Vagina (tissue), 2 donors: Measurements from ENCODE around the gene MORC2. TPM values are rescaled to one million over a fixed set of nuclear protein-coding genes. Genes with fewer than 3 reads are reported as not detected.

Experiments used
- DNase-seq, 2 donors: peaks; one replicate each; pipeline ENCODE4 v3.0.0-alpha.2; 2017; ENCODE audit errors: extremely low spot score in 2 of 2
- H3K27ac ChIP-seq: fragments of 200-600 bp; sonication (generic); one replicate; pipeline ENCODE4 v1.5.1; 2019
- H3K27me3 ChIP-seq: fragments of 200-600 bp; sonication (generic); one replicate; pipeline ENCODE4 v1.5.1; 2019
- H3K36me3 ChIP-seq, 2 donors: fragments of 200-600 bp; sonication (generic); one replicate each; pipeline ENCODE4 v1.5.1; 2017 to 2019
- H3K4me1 ChIP-seq: fragments of 200-600 bp; sonication (generic); one replicate; pipeline ENCODE4 v1.5.1; 2019
- H3K4me3 ChIP-seq, 2 donors: fragments of 200-600 bp; sonication (generic); 1 replicate in 1 of 2; 2 replicates in 1 of 2; pipeline ENCODE4 v1.5.1; 2016 to 2019
- H3K9me3 ChIP-seq: fragments of 200-600 bp; sonication (generic); one replicate; pipeline ENCODE4 v1.5.1; 2019
- POLR2A ChIP-seq, 2 donors: fragments of 450-650 bp; IDR thresholded peaks; one replicate each; pipeline ENCODE4 v1.6.1; 2017; ENCODE audit warnings: antibody characterized with exemption in 2 of 2, mild to moderate bottlenecking in 2 of 2, moderate library complexity in 2 of 2
- POLR2AphosphoS5 ChIP-seq, 2 donors: sonication (generic); formaldehyde crosslinking; IDR thresholded peaks; one replicate each; pipeline ENCODE4 v1.9.0; 2017; ENCODE audit warnings: antibody characterized with exemption in 2 of 2, mild to moderate bottlenecking in 2 of 2, low read depth in 1 of 2; ENCODE audit not compliant: insufficient read depth in 1 of 2
- intact Hi-C: fragments of 100-400 bp; cut with DNase I; formaldehyde crosslinking; loops from one replicate; pipeline ENCODE4 v1.15.1; 2023
- total RNA-seq: library from RNA; depleted of rRNA; stranded (reverse); fragments of >200 nt; gene quantifications from one replicate; pipeline ENCODE4 v1.2.3, GENCODE V29; 2016
- TF ChIP-seq, protein P1 (sequence below), 3 experiments: fragments of 450-650 bp in 2 of 3; fragments of 200-600 bp in 1 of 3; sonication (generic) in 1 of 3; IDR thresholded peaks; one replicate each; pipeline ENCODE4 v1.5.1; 2017 to 2019; ENCODE audit warnings: antibody characterized with exemption in 3 of 3, mild to moderate bottlenecking in 2 of 3, moderate library complexity in 2 of 3

MORC2 gene
- total RNA-seq, 1 donor from 2014 or later, result 18.4 TPM

- TF ChIP-seq, protein P1, sequence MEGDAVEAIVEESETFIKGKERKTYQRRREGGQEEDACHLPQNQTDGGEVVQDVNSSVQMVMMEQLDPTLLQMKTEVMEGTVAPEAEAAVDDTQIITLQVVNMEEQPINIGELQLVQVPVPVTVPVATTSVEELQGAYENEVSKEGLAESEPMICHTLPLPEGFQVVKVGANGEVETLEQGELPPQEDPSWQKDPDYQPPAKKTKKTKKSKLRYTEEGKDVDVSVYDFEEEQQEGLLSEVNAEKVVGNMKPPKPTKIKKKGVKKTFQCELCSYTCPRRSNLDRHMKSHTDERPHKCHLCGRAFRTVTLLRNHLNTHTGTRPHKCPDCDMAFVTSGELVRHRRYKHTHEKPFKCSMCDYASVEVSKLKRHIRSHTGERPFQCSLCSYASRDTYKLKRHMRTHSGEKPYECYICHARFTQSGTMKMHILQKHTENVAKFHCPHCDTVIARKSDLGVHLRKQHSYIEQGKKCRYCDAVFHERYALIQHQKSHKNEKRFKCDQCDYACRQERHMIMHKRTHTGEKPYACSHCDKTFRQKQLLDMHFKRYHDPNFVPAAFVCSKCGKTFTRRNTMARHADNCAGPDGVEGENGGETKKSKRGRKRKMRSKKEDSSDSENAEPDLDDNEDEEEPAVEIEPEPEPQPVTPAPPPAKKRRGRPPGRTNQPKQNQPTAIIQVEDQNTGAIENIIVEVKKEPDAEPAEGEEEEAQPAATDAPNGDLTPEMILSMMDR (IDR thresholded peaks at IDR 0.05), result peak in 1 of 3 experiments; percentile 67
- no peak for TF ChIP-seq POLR2A (IDR thresholded peaks at IDR 0.05)
- TF ChIP-seq POLR2AphosphoS5 (IDR thresholded peaks at IDR 0.05; ENCODE audit: insufficient read depth in 1 of 2, low read depth in 1 of 2), result peak in 1 of 2 donors; percentile 74
- Histone ChIP-seq H3K4me3 (no peak overlapping the region), H3K36me3 (peaks cover 0 to 50% of the 10 kb centered on the region in 2 donors), H3K4me1 (peaks cover 32% of the 10 kb centered on the region), H3K27ac (peak overlapping the region; percentile 64), H3K9me3 (no peaks in the 10 kb centered on the region), H3K27me3 (no peaks in the 10 kb centered on the region)
- no peak for DNase-seq
- intact Hi-C loops, result loop anchor here (2.0 kb wide), 1 partner anchor 137 kb away; no protein-coding TSS in a partner anchor
Measured at GRCh38 chr22:30947816-30948454, 20.6 kb downstream of the MORC2 start.

- peak in 1 of 2 donors; percentile 85 for TF ChIP-seq POLR2AphosphoS5 (IDR thresholded peaks at IDR 0.05; ENCODE audit: insufficient read depth in 1 of 2, low read depth in 1 of 2)
- TF ChIP-seq, protein P1 (IDR thresholded peaks at IDR 0.05), result peak in 1 of 3 experiments; percentile 20
- TF ChIP-seq POLR2A (IDR thresholded peaks at IDR 0.05), result no peak
- Histone ChIP-seq H3K4me1 (peaks cover 32% of the 10 kb centered on the region), H3K36me3 (peaks cover 0 to 56% of the 10 kb centered on the region in 2 donors)
Measured at GRCh38 chr22:30947173-30947815, 21.3 kb downstream of the MORC2 start.

GRCh38 chr22:30946354-30946753 lies 22.2 kb downstream of the MORC2 start:
- no peak for DNase-seq

More at GRCh38 chr22:30947173-30947815, 21.3 kb downstream of the MORC2 start:
- Histone ChIP-seq H3K9me3 (no peaks in the 10 kb centered on the region), H3K4me3 (no peak overlapping the region), H3K27me3 (no peaks in the 10 kb centered on the region), H3K27ac (peak overlapping the region; percentile 64)
- no peak for DNase-seq
- intact Hi-C loops, result no loop called here

GRCh38 chr22:30945653-30946052 lies 22.9 kb downstream of the MORC2 start:
- no peak for TF ChIP-seq POLR2A (IDR thresholded peaks at IDR 0.05)
- no peak for TF ChIP-seq POLR2AphosphoS5 (IDR thresholded peaks at IDR 0.05; ENCODE audit: insufficient read depth in 1 of 2, low read depth in 1 of 2)
- TF ChIP-seq, protein P1 (IDR thresholded peaks at IDR 0.05), result no peak
- no peak for DNase-seq
- no peaks in the 10 kb centered on the region for H3K27me3 ChIP-seq
- no peak overlapping the region for H3K27ac ChIP-seq
- H3K4me1 ChIP-seq, result peaks cover 32% of the 10 kb centered on the region
- intact Hi-C loops, result no loop called here
- H3K4me3 ChIP-seq, result no peak overlapping the region
- no peaks in the 10 kb centered on the region for H3K9me3 ChIP-seq
- peaks cover 0 to 73% of the 10 kb centered on the region in 2 donors for H3K36me3 ChIP-seq

More at GRCh38 chr22:30946354-30946753, 22.2 kb downstream of the MORC2 start:
- H3K4me1 ChIP-seq, result peaks cover 32% of the 10 kb centered on the region
- intact Hi-C loops, result no loop called here
- no peak overlapping the region for H3K4me3 ChIP-seq
- H3K27me3 ChIP-seq, result no peaks in the 10 kb centered on the region
- peaks cover 0 to 66% of the 10 kb centered on the region in 2 donors for H3K36me3 ChIP-seq
- H3K27ac ChIP-seq, result peak overlapping the region; percentile 64
- TF ChIP-seq POLR2AphosphoS5 (IDR thresholded peaks at IDR 0.05; ENCODE audit: insufficient read depth in 1 of 2, low read depth in 1 of 2) (no peak), POLR2A (IDR thresholded peaks at IDR 0.05) (no peak)
- TF ChIP-seq, protein P1 (IDR thresholded peaks at IDR 0.05), result no peak
- H3K9me3 ChIP-seq, result no peaks in the 10 kb centered on the region
